CD4-positive, CD25-positive, alpha-beta regulatory T cell (primary cell): ENCODE data around the gene SORCS2. TPM values are rescaled to one million over a fixed set of nuclear protein-coding genes. Genes with fewer than 3 reads are reported as not detected.

Experiments
- ATAC-seq, 2 donors: fragments of 150-1000 bp; cut with Tn5 transposase; one replicate each; pipeline ENCODE4 v1.10.0; 2021; ENCODE audit warnings: low read depth in 2 of 2, moderate number of reproducible peaks in 2 of 2, moderate library complexity in 1 of 2
- DNase-seq, 3 donors: peaks; one replicate each; pipeline versions ENCODE4 v3.0.0 to v3.0.0-alpha.2; 2012 to 2022; ENCODE audit warnings: mixed read lengths in 1 of 3
- H3K27ac ChIP-seq: one replicate; pipeline ENCODE4 v1.7.0; 2013; ENCODE audit warnings: mild to moderate bottlenecking, low read length; ENCODE audit not compliant: insufficient read depth, poor library complexity, severe bottlenecking
- H3K27me3 ChIP-seq: one replicate; pipeline ENCODE4 v1.7.0; 2013; ENCODE audit warnings: low read length; ENCODE audit not compliant: control insufficient read depth, insufficient read depth
- H3K36me3 ChIP-seq: one replicate; pipeline ENCODE4 v1.7.0; 2013; ENCODE audit warnings: mild to moderate bottlenecking, low read length, moderate library complexity; ENCODE audit not compliant: control insufficient read depth, insufficient read depth
- H3K4me1 ChIP-seq: 2 replicates; pipeline ENCODE4 v1.7.0; 2013; ENCODE audit warnings: mild to moderate bottlenecking, low read length; ENCODE audit not compliant: insufficient read depth, control insufficient read depth, poor library complexity, severe bottlenecking
- H3K4me3 ChIP-seq: one replicate; pipeline ENCODE4 v1.7.0; 2013; ENCODE audit warnings: low read depth, mild to moderate bottlenecking, low read length, moderate library complexity
- H3K9me3 ChIP-seq, 2 experiments: 1 replicate in 1 of 2; 2 replicates in 1 of 2; pipeline ENCODE4 v1.7.0; 2013; ENCODE audit warnings: low read length in 2 of 2, mild to moderate bottlenecking in 1 of 2, moderate library complexity in 1 of 2; ENCODE audit not compliant: control insufficient read depth in 2 of 2
- H3K27ac Mint-ChIP-seq, 3 donors: one replicate each; pipeline ENCODE4 v1.8.0; 2020 to 2022; ENCODE audit warnings: mild to moderate bottlenecking in 3 of 3, mixed read lengths in 3 of 3, moderate library complexity in 2 of 3
- H3K27me3 Mint-ChIP-seq: one replicate; pipeline ENCODE4 v1.8.0; 2022; ENCODE audit warnings: mild to moderate bottlenecking, mixed read lengths
- H3K36me3 Mint-ChIP-seq: one replicate; pipeline ENCODE4 v1.8.0; 2020; ENCODE audit warnings: mixed read lengths
- H3K4me1 Mint-ChIP-seq, 4 donors: one replicate each; pipeline ENCODE4 v1.8.0; 2020 to 2022; ENCODE audit warnings: mixed read lengths in 4 of 4, mild to moderate bottlenecking in 1 of 4
- H3K4me3 Mint-ChIP-seq, 4 donors: one replicate each; pipeline ENCODE4 v1.8.0; 2020 to 2022; ENCODE audit warnings: mild to moderate bottlenecking in 4 of 4, mixed read lengths in 4 of 4, moderate library complexity in 3 of 4
- H3K9me3 Mint-ChIP-seq, 7 donors: one replicate each; pipeline ENCODE4 v1.8.0; 2020 to 2022; ENCODE audit warnings: mixed read lengths in 7 of 7, mild to moderate bottlenecking in 3 of 7, moderate library complexity in 2 of 7
- polyA plus RNA-seq, 4 donors: library from polyadenylated mRNA; unstranded; fragments of 300-500 nt; fragmentation: Illumina TruSeq; gene quantifications; one replicate each; pipeline ENCODE4 v1.2.3, GENCODE V29; 2021
- total RNA-seq: library from RNA; stranded (reverse); gene quantifications from one replicate; pipeline ENCODE4 v1.2.3, GENCODE V29; 2022

Gene SORCS2
- total and polyA plus RNA-seq, 5 donors from 2014 or later, result not detected

GRCh38 chr4:7261536-7261935 is 69.2 kb downstream of the SORCS2 start:
- H3K27me3 Mint-ChIP-seq, result peaks cover 5% of the 10 kb centered on the region
- H3K27me3 ChIP-seq, result no peaks in the 10 kb centered on the region
- H3K36me3 Mint-ChIP-seq, result no peaks in the 10 kb centered on the region
- H3K4me3 Mint-ChIP-seq, result no peak overlapping the region
- no peaks in the 10 kb centered on the region for H3K36me3 ChIP-seq
- no peak overlapping the region for H3K27ac Mint-ChIP-seq
- no peaks in the 10 kb centered on the region for H3K9me3 ChIP-seq
- no peak for DNase-seq
- no peaks in the 10 kb centered on the region for H3K4me1 Mint-ChIP-seq
- no peak overlapping the region for H3K4me3 ChIP-seq
- no peaks in the 10 kb centered on the region for H3K4me1 ChIP-seq
- H3K9me3 Mint-ChIP-seq, result peaks cover 0 to 4% (median 0%) of the 10 kb centered on the region in 7 donors
- H3K27ac ChIP-seq, result no peak overlapping the region
- no peak for ATAC-seq

GRCh38 chr4:7262134-7262533 is 69.8 kb downstream of the SORCS2 start:
- Mint-ChIP-seq H3K27me3 (peaks cover 5% of the 10 kb centered on the region), H3K9me3 (peaks cover 0 to 4% (median 0%) of the 10 kb centered on the region in 7 donors), H3K27ac (no peak overlapping the region), H3K4me3 (no peak overlapping the region), H3K36me3 (no peaks in the 10 kb centered on the region), H3K4me1 (no peaks in the 10 kb centered on the region)
- ATAC-seq (no peak), DNase-seq (no peak)
- no peaks in the 10 kb centered on the region for H3K27me3 ChIP-seq
- H3K36me3 ChIP-seq, result no peaks in the 10 kb centered on the region
- no peaks in the 10 kb centered on the region for H3K4me1 ChIP-seq
- no peak overlapping the region for H3K27ac ChIP-seq
- no peak overlapping the region for H3K4me3 ChIP-seq
- H3K9me3 ChIP-seq, result no peaks in the 10 kb centered on the region

- H3K36me3 ChIP-seq, result no peaks in the 10 kb centered on the region
- no peaks in the 10 kb centered on the region for H3K27me3 ChIP-seq
- Mint-ChIP-seq H3K27me3 (peaks cover 5% of the 10 kb centered on the region), H3K27ac (no peak overlapping the region), H3K4me1 (no peaks in the 10 kb centered on the region), H3K4me3 (no peak overlapping the region), H3K36me3 (no peaks in the 10 kb centered on the region), H3K9me3 (peaks cover 0 to 4% (median 0%) of the 10 kb centered on the region in 7 donors)
- no peak for ATAC-seq
- no peaks in the 10 kb centered on the region for H3K9me3 ChIP-seq
- H3K4me1 ChIP-seq, result no peaks in the 10 kb centered on the region
- no peak for DNase-seq
- H3K27ac ChIP-seq, result no peak overlapping the region
- no peak overlapping the region for H3K4me3 ChIP-seq
These were observed 70.8 kb downstream of the SORCS2 start for GRCh38 chr4:7263166-7263565.

GRCh38 chr4:7264694-7265093 is 72.4 kb downstream of the SORCS2 start:
- Mint-ChIP-seq H3K4me3 (no peak overlapping the region), H3K27me3 (no peaks in the 10 kb centered on the region), H3K36me3 (no peaks in the 10 kb centered on the region), H3K4me1 (no peaks in the 10 kb centered on the region), H3K9me3 (peaks cover 0 to 4% (median 0%) of the 10 kb centered on the region in 7 donors), H3K27ac (no peak overlapping the region)
- DNase-seq, result no peak
- no peaks in the 10 kb centered on the region for H3K36me3 ChIP-seq
- no peaks in the 10 kb centered on the region for H3K27me3 ChIP-seq
- H3K27ac ChIP-seq, result no peak overlapping the region
- H3K4me1 ChIP-seq, result no peaks in the 10 kb centered on the region
- H3K4me3 ChIP-seq, result no peak overlapping the region
- H3K9me3 ChIP-seq, result no peaks in the 10 kb centered on the region
- no peak for ATAC-seq

GRCh38 chr4:7266525-7267292 is 74.4 kb downstream of the SORCS2 start:
- no peaks in the 10 kb centered on the region for H3K9me3 Mint-ChIP-seq
- no peaks in the 10 kb centered on the region for H3K27me3 Mint-ChIP-seq
- Histone ChIP-seq H3K36me3 (no peaks in the 10 kb centered on the region), H3K27ac (no peak overlapping the region), H3K4me3 (no peak overlapping the region), H3K27me3 (no peaks in the 10 kb centered on the region), H3K4me1 (no peaks in the 10 kb centered on the region), H3K9me3 (no peaks in the 10 kb centered on the region)
- no peaks in the 10 kb centered on the region for H3K4me1 Mint-ChIP-seq
- no peaks in the 10 kb centered on the region for H3K36me3 Mint-ChIP-seq
- ATAC-seq (no peak), DNase-seq (no peak)
- peak overlapping the region in 1 of 3 donors; percentile 92 for H3K27ac Mint-ChIP-seq
- H3K4me3 Mint-ChIP-seq, result no peak overlapping the region

- H3K4me1 Mint-ChIP-seq, result no peaks in the 10 kb centered on the region
- H3K4me3 Mint-ChIP-seq, result no peak overlapping the region
- Histone ChIP-seq H3K4me1 (no peaks in the 10 kb centered on the region), H3K27me3 (no peaks in the 10 kb centered on the region), H3K4me3 (no peak overlapping the region), H3K36me3 (no peaks in the 10 kb centered on the region), H3K27ac (no peak overlapping the region), H3K9me3 (no peaks in the 10 kb centered on the region)
- DNase-seq (no peak), ATAC-seq (no peak)
- H3K36me3 Mint-ChIP-seq, result no peaks in the 10 kb centered on the region
- H3K27ac Mint-ChIP-seq, result no peak overlapping the region
- H3K9me3 Mint-ChIP-seq, result no peaks in the 10 kb centered on the region
- H3K27me3 Mint-ChIP-seq, result no peaks in the 10 kb centered on the region
These were observed 75.5 kb downstream of the SORCS2 start for GRCh38 chr4:7267829-7268228.

GRCh38 chr4:7268941-7269340 is 76.6 kb downstream of the SORCS2 start:
- H3K9me3 ChIP-seq, result no peaks in the 10 kb centered on the region
- H3K27me3 ChIP-seq, result no peaks in the 10 kb centered on the region
- no peaks in the 10 kb centered on the region for H3K36me3 Mint-ChIP-seq
- no peaks in the 10 kb centered on the region for H3K27me3 Mint-ChIP-seq
- H3K4me3 ChIP-seq, result no peak overlapping the region
- DNase-seq (no peak), ATAC-seq (no peak)
- no peaks in the 10 kb centered on the region for H3K4me1 ChIP-seq
- no peaks in the 10 kb centered on the region for H3K36me3 ChIP-seq
- H3K4me3 Mint-ChIP-seq, result no peak overlapping the region
- H3K27ac Mint-ChIP-seq, result no peak overlapping the region
- no peaks in the 10 kb centered on the region for H3K9me3 Mint-ChIP-seq
- H3K4me1 Mint-ChIP-seq, result no peaks in the 10 kb centered on the region
- H3K27ac ChIP-seq, result no peak overlapping the region

- H3K4me3 Mint-ChIP-seq, result no peak overlapping the region
- Histone ChIP-seq H3K9me3 (no peaks in the 10 kb centered on the region), H3K4me3 (no peak overlapping the region), H3K27ac (no peak overlapping the region), H3K36me3 (no peaks in the 10 kb centered on the region), H3K4me1 (no peaks in the 10 kb centered on the region), H3K27me3 (no peaks in the 10 kb centered on the region)
- no peaks in the 10 kb centered on the region for H3K4me1 Mint-ChIP-seq
- peaks cover 5% of the 10 kb centered on the region for H3K27me3 Mint-ChIP-seq
- no peaks in the 10 kb centered on the region for H3K9me3 Mint-ChIP-seq
- no peak overlapping the region for H3K27ac Mint-ChIP-seq
- DNase-seq (no peak), ATAC-seq (no peak)
- H3K36me3 Mint-ChIP-seq, result no peaks in the 10 kb centered on the region
These were observed 77.8 kb downstream of the SORCS2 start for GRCh38 chr4:7270121-7270520.
